DMS53 (cell line): Measurements from ENCODE around the gene SLC22A3.
"Not testable (repeated sequence)": the region's sequence is repeated elsewhere in the genome, so short reads cannot be mapped to it uniquely, and the experiment has no call there.

Source experiments
- DNase-seq: peaks from one replicate; lab custom pipeline; 2025; lab: John Stamatoyannopoulos, UW

The SLC22A3 gene

DNA sequence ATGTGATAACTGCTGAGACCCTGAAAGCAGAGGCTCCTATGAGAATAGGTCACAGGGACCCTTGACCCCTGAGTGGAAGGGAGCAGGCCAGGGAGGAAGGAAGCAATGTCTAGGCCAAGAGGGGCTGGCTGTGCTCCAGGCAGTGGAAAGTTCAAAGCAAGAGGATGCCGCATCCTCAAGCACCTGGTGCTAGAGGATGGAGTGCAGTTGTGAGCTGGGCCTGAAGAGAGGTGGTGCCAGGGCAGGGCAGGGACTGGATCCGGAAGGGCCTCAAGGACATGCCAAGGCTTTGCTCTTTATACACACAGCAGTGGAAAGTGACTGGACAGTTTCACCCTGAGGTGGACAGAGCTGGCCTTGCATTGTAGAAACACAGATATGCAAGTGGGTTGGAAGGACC lies 97.0 kb downstream of the SLC22A3 start:
- DNase-seq = no peak

DNA sequence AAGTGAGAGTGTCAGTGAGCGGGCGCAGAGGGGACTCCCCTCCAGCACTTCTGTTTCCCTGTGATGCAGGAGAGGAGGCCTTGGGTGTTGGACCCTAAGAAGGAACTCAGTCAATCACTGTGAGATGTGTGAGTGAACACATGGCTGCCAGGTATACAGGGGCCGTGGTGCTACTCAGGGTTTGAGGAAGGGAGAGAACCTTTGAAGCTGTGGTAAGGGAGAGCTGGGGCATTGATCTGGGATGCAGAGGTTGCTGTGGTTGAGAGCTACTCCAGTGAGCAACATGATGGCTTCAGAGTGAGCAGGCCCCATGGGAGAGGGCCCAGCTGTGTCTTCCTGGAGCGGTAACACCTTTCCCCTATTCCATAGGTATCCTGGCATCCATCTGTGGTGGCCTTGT lies 99.2 kb downstream of the SLC22A3 start:
- DNase-seq = no peak

DNA sequence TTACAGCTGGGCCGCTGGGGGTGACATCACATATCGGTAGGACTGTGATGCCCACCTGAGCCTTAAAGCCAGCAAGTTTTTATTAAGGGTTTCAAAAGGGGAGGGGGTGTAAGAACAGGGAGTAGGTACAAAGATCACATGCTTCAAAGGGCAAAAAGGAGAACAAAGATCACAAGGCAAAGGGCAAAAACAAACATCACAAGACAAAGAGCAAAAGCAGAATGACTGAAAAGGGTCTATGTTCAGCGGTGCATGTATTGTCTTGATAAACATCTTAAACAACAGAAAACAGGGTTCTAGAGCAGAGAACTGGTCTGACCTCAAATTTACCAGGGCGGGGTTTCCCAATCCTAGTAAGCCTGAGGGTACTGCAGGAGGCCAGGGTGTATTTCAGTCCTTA lies 101.6 kb downstream of the SLC22A3 start:
- DNase-seq = not testable (repeated sequence)

DNA sequence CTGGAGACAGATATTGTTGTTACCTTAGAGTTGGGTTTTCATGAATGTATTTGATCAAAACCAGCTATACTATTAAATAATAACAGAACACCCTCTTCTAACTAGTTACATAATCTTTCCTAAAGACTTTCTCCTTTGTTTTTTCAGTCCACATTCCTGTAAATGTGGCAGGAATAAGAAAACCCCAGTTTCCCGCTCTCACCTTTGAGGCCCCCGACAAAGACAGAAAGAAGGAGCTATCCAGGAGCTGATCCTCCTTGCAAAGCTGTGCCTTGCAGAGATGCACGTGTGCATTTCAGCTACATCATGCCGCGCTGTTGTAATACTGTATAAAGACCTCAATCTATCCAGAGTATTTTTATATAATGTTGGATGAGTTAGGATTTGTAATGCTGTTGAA lies 102.7 kb downstream of the SLC22A3 start:
- no peak for DNase-seq

GRCh38 chr6:160454303-160454702 lies 106.1 kb downstream of the SLC22A3 start:
- no peak for DNase-seq

DNA sequence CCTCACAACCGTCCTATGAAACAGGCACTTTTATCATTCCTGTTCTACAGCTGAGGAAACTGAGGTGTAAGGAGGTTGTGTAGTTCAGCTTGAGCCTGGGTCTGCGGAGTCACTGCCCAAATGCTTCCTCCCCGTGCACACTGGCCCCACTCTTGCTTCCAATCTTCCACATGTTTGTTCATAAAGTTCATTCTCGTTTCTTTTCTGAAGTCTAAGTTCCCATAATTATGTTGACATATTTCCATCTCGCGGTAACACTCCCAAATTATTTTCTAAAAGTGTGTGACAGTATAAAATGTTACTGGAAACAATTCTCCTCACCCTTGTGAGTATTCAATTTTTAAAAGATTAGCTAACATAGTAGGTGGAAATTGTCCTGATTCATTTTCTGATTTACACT lies 106.9 kb downstream of the SLC22A3 start:
- DNase-seq = no peak

DNA sequence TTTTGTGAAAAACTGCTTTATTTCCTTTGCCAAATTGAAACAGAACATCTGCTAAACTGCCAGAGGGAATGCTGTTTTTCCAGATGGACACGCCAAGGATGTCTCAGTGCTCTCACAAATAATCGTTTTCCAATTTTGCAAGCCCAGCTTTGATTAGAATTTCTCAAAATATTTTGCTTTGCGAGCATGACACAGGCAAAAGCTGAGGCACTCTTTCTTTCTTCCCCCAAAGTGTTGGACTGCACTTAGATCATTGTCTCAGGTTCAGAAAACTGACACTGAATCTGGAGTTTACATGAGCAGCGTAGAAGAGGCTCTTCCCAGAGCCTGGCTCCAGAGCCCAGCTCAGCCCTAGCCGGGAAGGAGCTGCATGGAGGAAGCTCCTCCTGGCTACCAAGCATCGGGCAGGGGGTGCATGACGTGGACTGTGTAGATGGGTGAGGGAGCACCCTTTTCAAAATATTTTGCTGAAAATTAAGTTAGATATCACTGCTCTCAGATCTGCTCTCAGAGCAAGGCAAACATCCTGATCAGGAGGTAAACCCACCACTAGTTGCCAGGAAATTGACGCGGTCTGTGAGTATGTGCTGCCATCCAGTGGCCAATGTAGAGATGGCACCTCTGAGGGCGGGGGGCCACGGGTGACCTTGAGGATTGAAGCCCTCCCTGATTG lies 107.5 kb downstream of the SLC22A3 start:
- peak; percentile 57 for DNase-seq

DNA sequence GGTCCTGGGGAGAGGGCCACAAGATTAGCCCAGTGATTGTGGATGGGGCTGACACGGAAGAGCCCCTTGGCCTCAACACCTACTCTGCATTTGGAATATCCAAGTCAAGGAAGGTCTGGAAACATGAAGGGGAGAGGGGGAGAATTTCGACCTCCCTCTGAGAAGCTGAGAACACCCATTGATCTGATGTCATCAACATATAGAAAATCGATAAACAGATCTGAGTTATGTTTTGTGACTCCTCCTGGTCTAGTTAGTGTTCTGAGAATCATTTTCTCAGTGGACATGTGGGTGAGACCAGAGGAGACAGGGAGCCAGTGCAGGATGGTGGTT lies 108.0 kb downstream of the SLC22A3 start:
- DNase-seq = no peak

DNA sequence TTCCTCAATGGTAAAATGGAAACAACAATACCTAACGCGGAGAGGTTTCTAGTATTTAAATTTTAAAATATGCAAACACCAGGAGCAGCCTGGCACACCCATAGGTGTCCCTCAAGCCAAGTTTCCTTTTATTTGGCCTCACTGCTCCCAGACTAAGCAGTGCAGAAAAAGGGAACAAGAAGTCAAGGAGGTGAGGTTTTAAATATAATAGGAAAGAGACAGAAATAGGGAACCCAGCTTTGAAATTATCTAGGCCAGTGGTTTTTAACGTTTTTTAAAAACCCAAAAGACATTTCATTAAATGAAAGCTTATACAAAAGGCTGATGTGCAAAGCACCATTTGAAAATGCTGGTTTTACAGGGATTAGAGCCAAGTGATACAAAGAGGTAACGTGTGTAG lies 109.6 kb downstream of the SLC22A3 start:
- DNase-seq = no peak

DNA sequence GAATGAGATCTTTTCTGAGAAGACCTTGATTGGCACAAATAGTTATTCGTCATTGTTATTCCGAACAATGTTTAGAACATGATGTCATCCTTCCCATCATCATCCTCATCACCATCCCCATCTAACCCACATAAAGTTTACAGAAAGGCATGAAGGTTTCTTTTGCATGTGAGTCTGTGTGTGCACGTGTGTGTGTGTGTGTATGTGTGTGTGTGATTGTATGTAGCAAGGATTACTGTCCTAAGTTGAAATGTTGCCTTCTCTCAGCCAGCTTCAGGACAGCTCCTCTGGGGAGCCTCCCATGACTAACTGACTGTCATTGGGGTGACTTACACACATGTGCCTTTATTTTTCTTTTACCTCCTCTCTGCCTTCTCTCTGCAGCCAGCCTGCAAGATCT lies 113.5 kb downstream of the SLC22A3 start:
- no peak for DNase-seq

DNA sequence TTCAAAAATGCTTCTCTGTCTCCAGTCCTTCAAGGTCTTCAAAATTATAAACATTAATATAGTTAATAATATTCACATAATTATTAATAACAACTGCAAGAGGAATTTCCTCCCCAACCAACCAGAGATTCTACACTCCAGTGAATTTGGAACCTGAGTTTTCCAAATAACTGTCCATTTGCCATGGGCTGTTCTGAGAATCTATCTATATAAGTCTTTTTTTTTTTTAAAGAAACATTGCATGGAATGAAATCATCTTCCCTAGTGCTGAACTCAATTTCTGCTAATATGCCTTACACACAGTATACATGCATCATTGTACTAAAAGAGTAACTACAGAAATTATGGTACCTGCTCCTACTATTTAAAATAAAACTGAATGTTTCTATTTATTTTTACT lies 113.9 kb downstream of the SLC22A3 start:
- DNase-seq = no peak

DNA sequence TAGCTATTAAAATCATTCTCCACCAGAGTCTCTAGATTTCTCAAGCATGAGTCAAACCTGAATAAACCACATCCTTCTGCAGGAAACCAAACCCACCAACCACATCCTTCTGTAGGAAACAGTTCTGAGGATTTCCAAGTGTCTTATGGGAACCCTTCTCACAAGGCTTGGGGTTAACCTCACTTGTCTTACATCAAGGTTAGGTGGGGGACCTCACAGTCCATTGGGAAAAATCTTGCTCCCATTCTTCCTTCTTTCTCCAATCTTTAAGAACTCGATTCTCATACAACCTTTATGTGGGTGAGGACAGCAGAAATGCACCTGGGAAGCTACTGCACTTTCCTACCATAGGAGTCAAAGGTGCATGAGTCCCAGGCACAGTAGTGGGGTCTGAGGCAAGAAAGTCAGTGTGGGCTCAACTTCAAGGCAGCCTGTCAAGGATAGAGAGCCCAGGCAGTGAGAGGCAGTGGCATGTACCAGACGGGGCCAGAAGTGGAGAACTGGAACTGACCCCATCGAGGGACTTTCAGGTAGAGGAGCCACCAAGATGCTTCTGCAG lies 114.5 kb downstream of the SLC22A3 start:
- DNase-seq = no peak

DNA sequence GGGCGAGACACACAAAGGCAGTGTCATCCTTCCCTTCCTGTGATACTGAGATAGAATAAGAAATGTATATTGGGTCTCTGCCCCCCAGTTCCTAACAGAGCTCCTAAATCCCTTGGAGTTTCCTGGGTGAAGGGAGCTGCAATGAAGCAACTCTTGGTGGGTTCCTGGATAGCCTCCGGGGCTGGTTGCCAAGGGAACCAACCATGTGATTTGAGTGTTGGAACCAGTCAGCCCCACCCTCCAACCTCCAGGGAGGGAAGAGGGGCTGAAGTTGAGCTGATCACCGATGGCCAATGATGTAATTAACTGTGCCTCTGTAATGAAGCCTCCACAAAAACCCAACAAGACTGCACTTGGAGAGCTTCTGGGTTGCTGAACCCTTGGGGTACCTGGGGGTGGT lies 116.6 kb downstream of the SLC22A3 start:
- no peak for DNase-seq

DNA sequence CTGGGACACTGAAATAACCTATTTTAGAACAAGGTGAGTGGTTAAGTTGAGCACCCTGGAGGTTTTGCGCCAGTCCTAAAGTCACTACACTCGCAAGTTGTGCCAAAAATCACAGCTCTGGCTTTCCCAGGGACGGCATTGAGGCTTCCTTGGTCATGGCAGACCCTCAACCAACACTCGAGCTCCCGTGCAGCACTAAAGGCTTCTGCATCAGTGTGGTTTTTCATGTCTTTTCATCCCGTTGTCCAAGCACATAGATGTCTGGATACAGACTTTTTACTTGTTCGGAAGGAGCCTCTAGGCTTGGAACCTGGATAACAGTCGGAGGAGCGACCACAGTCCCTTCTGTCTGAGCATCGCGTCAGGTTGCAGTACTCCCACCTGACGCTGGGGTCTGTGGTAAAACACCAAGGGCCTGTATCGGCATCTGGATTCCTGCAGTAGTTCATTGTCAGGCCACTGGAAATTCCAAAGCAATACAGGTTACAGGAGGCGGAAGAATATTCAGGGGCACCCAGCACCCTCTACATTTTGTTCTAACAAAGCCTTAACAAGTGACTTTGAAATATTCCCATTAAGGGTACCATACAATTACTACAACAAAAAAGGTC lies 119.2 kb downstream of the SLC22A3 start:
- DNase-seq = peak; percentile 8

- DNase-seq = no peak
These were observed 121.0 kb downstream of the SLC22A3 start for GRCh38 chr6:160469153-160469552.

GRCh38 chr6:160476056-160476455 lies 127.9 kb downstream of the SLC22A3 start:
- not testable (repeated sequence) for DNase-seq

DNA sequence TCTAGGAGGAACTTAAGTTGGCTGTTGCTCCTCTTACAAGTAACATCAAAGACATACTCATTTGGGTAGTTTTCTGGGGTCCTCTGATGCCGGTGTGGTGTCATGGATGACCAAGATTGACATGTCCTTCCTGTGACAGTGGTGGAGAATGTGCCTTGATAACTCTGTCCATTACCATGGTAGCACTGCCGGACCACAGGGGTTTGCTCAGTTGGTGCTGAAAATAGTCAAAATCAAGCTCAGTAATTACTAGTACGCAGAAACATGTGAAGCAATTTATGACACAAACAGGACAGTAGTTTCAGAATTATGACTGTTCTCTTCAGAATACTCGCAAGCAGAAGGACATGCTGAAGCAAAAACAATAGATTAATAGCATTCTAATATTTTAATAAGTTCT lies 128.9 kb downstream of the SLC22A3 start:
- DNase-seq = not testable (repeated sequence)

- DNase-seq = no peak
These were observed 129.7 kb downstream of the SLC22A3 start for GRCh38 chr6:160477901-160478300.

DNA sequence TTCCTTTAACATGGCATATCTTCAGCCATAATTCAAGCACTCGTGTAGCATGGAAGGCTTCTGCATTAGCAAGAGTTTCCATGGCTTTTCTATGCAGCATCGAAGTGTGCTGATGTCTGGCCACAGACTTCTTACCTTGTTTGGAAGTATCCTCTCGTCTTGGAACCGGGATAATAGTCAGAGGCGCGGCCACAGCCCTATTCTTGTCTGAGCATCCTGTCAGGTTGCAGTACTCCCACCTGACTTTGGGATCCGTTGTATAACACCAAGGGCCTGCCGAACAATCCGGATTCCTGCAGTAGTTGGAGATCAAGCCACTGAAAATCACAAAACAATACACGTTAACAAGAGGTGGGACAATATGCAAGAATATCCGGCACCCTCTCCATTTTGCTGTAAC lies 138.9 kb downstream of the SLC22A3 start:
- no peak for DNase-seq

DNA sequence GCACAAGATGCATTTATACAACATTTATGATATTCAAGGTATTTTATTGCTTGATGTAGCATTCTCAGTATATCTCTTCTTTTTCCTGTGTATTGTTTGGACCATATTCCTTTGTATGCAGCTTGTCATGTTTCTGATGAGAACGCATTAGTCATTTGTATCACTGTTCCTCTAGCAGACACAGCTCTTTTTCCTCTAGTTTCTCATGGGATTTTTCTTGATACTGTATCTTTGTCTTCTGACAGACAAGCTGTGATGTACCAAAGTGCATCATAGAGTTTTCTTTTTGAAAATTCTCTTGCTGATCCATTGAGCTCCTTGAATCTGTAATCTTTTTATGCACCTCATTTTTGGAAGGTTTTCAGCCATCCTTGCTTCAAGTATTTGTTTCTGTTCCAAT lies 140.9 kb downstream of the SLC22A3 start:
- no peak for DNase-seq

DNA sequence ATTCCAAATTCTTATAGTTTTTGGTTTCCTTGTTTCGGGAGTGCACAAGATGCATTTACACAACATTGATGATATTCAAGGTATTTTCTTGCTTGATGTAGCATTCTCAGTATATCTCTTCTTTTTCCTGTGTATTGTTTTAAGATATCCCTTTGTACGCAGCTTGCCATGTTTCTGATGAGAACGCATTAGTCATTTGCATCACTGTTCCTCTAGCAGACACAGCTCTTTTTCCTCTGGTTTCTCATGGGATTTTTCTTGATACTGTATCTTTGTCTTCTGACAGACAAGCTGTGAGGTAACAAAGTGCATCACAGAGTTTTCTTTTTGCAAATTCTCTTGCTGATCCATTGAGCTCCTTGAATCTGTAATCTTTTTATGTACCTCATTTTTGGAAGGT lies 146.4 kb downstream of the SLC22A3 start:
- DNase-seq = no peak

DNA sequence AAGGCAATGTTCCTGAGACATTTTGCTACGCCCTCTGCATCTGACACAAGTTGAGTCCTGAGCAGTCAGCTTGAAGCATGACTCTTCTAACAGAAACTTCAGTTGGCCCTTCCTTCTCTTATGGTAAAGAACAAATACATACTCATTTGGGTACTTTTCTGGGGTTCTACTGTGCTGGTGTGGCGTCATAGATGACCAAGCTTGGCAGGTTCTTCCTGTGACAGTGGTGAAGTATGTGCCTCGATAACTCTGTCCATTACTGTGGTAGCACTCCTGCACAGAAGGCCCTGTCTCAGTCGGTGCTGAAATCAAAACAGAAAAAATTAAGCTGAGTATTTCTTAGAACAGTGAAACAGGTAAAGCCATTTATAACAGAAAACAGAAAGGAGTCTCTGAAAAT lies 152.5 kb downstream of the SLC22A3 start:
- no peak for DNase-seq
